WTC11 (cell line): Measurements from ENCODE around the gene ATXN10. TPM values are rescaled to one million over a fixed set of nuclear protein-coding genes. Genes with fewer than 3 reads are reported as not detected.
A peak's percentile ranks its signal among the peaks of the same experiment; 100 is the strongest.

Experiments used
- ATAC-seq: fragments of 200-7000 bp; cut with Tn5 transposase; 2 replicates; pipeline ENCODE4 v1.10.0; 2021; ENCODE audit warnings: mild to moderate bottlenecking, moderate library complexity
- CTCF ChIA-PET: fragments of 300-600 bp; sonication (Branson Sonifier 250); formaldehyde crosslinking; loops from one replicate; lab custom pipeline; 2021; ENCODE audit warnings: antibody characterized with exemption; lab: Charles Lee
- POLR2A ChIA-PET: fragments of 350-600 bp; sonication (Branson Sonifier 250); formaldehyde crosslinking; loops from one replicate; lab custom pipeline; 2021; ENCODE audit warnings: antibody characterized with exemption; lab: Charles Lee
- DNase-seq: peaks from one replicate; pipeline ENCODE4 v3.0.0; 2021; ENCODE audit warnings: low spot score
- H3K27ac Mint-ChIP-seq: 2 replicates; pipeline ENCODE4 v1.8.0; 2021; ENCODE audit warnings: mixed read lengths
- H3K27me3 Mint-ChIP-seq: 2 replicates; pipeline ENCODE4 v1.8.0; 2021; ENCODE audit warnings: low read depth, mild to moderate bottlenecking, moderate library complexity, mixed read lengths
- H3K36me3 Mint-ChIP-seq: 2 replicates; pipeline ENCODE4 v1.8.0; 2021; ENCODE audit warnings: mixed read lengths
- H3K4me1 Mint-ChIP-seq: 2 replicates; pipeline ENCODE4 v1.8.0; 2022; ENCODE audit warnings: mixed read lengths
- H3K4me3 Mint-ChIP-seq: 2 replicates; pipeline ENCODE4 v1.8.0; 2021; ENCODE audit warnings: mild to moderate bottlenecking, moderate library complexity, mixed read lengths
- H3K9me3 Mint-ChIP-seq: 2 replicates; pipeline ENCODE4 v1.8.0; 2021; ENCODE audit warnings: mixed read lengths
- AFF4 ChIP-seq: sonication (generic); formaldehyde crosslinking; IDR thresholded peaks from 2 replicates; pipeline ENCODE4 v1.8.1; 2023; ENCODE audit warnings: mild to moderate bottlenecking, missing genetic modification reagents, borderline replicate concordance
- AR ChIP-seq: fragments of 250-450 bp; sonication (Bioruptor Pico); IDR thresholded peaks from 2 replicates; pipeline ENCODE4 v1.9.0; 2021; ENCODE audit warnings: mild to moderate bottlenecking
- EMX1 ChIP-seq: fragments of 250-450 bp; sonication (Bioruptor Pico); IDR thresholded peaks from 2 replicates; pipeline ENCODE4 v1.8.0; 2021; ENCODE audit warnings: mild to moderate bottlenecking
- ETV6 ChIP-seq: sonication (generic); formaldehyde crosslinking; IDR thresholded peaks from 2 replicates; pipeline ENCODE4 v1.8.1; 2022; ENCODE audit warnings: mild to moderate bottlenecking, missing genetic modification reagents
- GABPB1 ChIP-seq: sonication (generic); formaldehyde crosslinking; IDR thresholded peaks from 2 replicates; pipeline ENCODE4 v1.8.1; 2023; ENCODE audit warnings: mild to moderate bottlenecking, missing genetic modification reagents
- GRHL2 ChIP-seq: fragments of 250-450 bp; sonication (Bioruptor Pico); IDR thresholded peaks from 2 replicates; pipeline ENCODE4 v1.8.0; 2022; ENCODE audit warnings: mild to moderate bottlenecking, moderate library complexity; ENCODE audit not compliant: insufficient replicate concordance, severe bottlenecking
- KAT7 ChIP-seq: sonication (generic); formaldehyde crosslinking; IDR thresholded peaks from 2 replicates; pipeline ENCODE4 v1.8.1; 2023; ENCODE audit warnings: missing genetic modification reagents, mild to moderate bottlenecking, borderline replicate concordance
- MYBL2 ChIP-seq: sonication (generic); formaldehyde crosslinking; IDR thresholded peaks from 2 replicates; pipeline ENCODE4 v1.8.1; 2023; ENCODE audit warnings: mild to moderate bottlenecking, moderate library complexity, missing genetic modification reagents
- NR1H2 ChIP-seq: sonication (generic); formaldehyde crosslinking; IDR thresholded peaks from 2 replicates; pipeline ENCODE4 v1.9.0; 2021; ENCODE audit warnings: mild to moderate bottlenecking, moderate library complexity, missing genetic modification reagents
- PRDM15 ChIP-seq: sonication (generic); formaldehyde crosslinking; IDR thresholded peaks from 2 replicates; pipeline ENCODE4 v1.8.0; 2022; ENCODE audit warnings: missing genetic modification reagents
- ZMAT4 ChIP-seq: fragments of 250-450 bp; sonication (Bioruptor Pico); IDR thresholded peaks from 2 replicates; pipeline ENCODE4 v1.9.0; 2021; ENCODE audit warnings: mild to moderate bottlenecking
- ZNF121 ChIP-seq: sonication (generic); formaldehyde crosslinking; IDR thresholded peaks from 2 replicates; pipeline ENCODE4 v1.8.0; 2023; ENCODE audit warnings: missing genetic modification reagents
- ZNF219 ChIP-seq: sonication (generic); formaldehyde crosslinking; IDR thresholded peaks from 2 replicates; pipeline ENCODE4 v1.8.0; 2023; ENCODE audit warnings: missing genetic modification reagents, mild to moderate bottlenecking, borderline replicate concordance
- ZNF281 ChIP-seq: sonication (generic); formaldehyde crosslinking; IDR thresholded peaks from 2 replicates; pipeline ENCODE4 v1.8.0; 2023; ENCODE audit warnings: mild to moderate bottlenecking, missing genetic modification reagents
- total RNA-seq: library from RNA; stranded (reverse); gene quantifications from 3 replicates; pipeline ENCODE4 v1.2.3, GENCODE V29; 2021
- TF ChIP-seq, protein P1 (sequence below): fragments of 250-450 bp; sonication (Bioruptor Pico); IDR thresholded peaks from 2 replicates; pipeline ENCODE4 v1.9.0; 2021; ENCODE audit warnings: moderate library complexity, mild to moderate bottlenecking, inconsistent platforms, borderline replicate concordance

The ATXN10 gene
- total RNA-seq, 1 experiment from 2014 or later, result 185 TPM

DNA sequence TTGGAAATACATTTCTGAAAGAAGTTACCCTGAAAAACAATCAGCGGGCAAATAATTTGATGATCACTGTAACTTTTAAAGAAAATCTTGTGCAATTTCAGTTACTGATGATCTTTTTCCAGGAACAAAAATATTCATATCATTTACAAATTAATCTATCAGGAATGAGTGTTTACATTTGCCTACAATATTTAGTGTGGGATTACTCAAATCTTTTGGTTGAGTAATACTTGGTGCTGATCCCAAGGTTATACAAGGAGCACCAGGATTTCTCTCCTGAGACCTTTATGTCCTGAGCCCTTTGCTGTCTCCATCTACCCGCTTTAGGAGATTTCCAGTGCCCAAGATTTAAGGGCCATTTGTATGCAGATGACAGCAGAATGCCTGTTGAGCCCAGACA is 116.1 kb downstream of the ATXN10 start (continued):
- no peak for TF ChIP-seq AFF4 (CRISPR knock-in tag)
- no peak for TF ChIP-seq KAT7 (CRISPR knock-in tag)
- no peak for TF ChIP-seq ZNF219 (CRISPR knock-in tag)
- TF ChIP-seq ZNF281, result no peak
- TF ChIP-seq PRDM15 (CRISPR knock-in tag), result no peak

DNA sequence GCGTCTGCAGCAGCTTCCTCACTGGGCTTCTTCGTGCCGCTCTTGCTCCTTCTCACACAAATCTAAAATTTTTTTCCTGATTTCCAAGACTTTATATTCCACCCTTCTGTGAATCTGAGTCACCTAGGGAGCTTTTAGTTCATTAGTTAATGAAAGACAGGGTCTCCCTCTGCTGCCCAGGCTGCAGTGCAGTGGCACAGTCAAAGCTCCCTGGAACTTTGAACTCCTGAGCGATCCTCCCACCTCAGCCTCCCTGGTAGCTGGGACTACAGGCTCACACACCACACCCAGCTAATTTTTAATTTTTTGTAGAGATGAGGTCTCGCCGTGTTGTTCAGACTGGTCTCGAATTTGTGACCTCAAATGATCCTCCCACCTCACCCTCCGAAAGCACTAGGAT is 116.9 kb downstream of the ATXN10 start:
- Mint-ChIP-seq H3K27me3 (no peaks in the 10 kb centered on the region), H3K36me3 (peaks cover 13% of the 10 kb centered on the region), H3K27ac (peak overlapping the region; percentile 81), H3K4me3 (no peak overlapping the region), H3K4me1 (peaks cover 32% of the 10 kb centered on the region), H3K9me3 (peaks cover 14% of the 10 kb centered on the region)
- ATAC-seq (no peak), DNase-seq (no peak)
- TF ChIP-seq, protein P1, sequence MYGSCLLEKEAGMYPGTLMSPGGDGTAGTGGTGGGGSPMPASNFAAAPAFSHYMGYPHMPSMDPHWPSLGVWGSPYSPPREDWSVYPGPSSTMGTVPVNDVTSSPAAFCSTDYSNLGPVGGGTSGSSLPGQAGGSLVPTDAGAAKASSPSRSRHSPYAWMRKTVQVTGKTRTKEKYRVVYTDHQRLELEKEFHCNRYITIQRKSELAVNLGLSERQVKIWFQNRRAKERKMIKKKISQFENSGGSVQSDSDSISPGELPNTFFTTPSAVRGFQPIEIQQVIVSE, result no peak
- TF ChIP-seq ETV6 (CRISPR knock-in tag) (no peak), NR1H2 (CRISPR knock-in tag) (no peak), KAT7 (CRISPR knock-in tag) (no peak), ZMAT4 (no peak), GABPB1 (CRISPR knock-in tag) (no peak)
- CTCF ChIA-PET, result no interaction called here
- POLR2A ChIA-PET, result no interaction called here

GRCh38 chr22:45790401-45790800 is 118.8 kb downstream of the ATXN10 start:
- no peak for DNase-seq
- Mint-ChIP-seq H3K9me3 (peaks cover 32% of the 10 kb centered on the region), H3K4me3 (no peak overlapping the region), H3K27me3 (no peaks in the 10 kb centered on the region), H3K4me1 (peaks cover 26% of the 10 kb centered on the region), H3K36me3 (peaks cover 30% of the 10 kb centered on the region), H3K27ac (no peak overlapping the region)
- CTCF ChIA-PET, result no interaction called here
- POLR2A ChIA-PET, result no interaction called here
- no peak for ATAC-seq
- TF ChIP-seq EMX1 (no peak), ZNF121 (CRISPR knock-in tag) (no peak), AR (CRISPR knock-in tag) (no peak), NR1H2 (CRISPR knock-in tag) (no peak), MYBL2 (no peak), GABPB1 (CRISPR knock-in tag) (no peak), GRHL2 (no peak)
